Measurements from ENCODE around the gene TENT4B.

TENT4B gene

DNA sequence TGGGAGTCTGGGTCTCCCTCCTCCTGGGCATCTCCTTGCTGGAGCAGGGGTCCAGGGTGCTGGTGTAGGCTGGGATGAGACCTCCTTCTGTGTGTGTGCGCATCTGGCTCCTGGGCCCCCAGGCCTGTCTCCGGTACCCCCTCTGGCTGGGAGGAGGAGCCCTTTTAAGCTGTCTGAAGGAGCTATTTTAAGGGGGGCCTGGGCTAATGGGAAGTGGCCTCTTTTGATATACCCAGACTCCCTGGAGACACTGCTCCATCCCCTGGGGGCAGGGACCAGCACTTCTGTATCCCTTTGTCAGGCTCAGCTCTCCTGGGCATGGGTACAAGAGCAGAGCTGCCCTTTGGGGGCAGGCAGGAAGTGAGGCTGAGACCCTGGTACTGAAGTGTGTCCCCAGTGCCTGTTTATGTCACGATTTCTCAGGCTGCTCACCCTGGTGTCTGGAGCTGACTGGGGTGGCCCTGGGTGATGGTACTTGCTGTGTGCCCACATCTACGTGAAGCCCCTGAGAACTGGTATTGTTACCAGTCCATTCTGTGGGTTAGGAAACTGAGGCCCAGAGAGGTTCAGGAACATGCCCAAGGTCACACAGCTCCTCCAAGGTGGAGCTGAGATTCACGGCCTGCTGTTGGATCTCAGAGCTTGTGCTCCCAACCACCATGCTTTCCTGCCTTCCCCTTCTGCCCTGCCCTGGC lies 119.7 kb downstream of the TENT4B start:
- no peak for DNase-seq

- DNase-seq = no peak
Measured at GRCh38 chr16:50273382-50273690, 120.2 kb downstream of the TENT4B start.

GRCh38 chr16:50273888-50274325 lies 120.8 kb downstream of the TENT4B start:
- DNase-seq = no peak

DNA sequence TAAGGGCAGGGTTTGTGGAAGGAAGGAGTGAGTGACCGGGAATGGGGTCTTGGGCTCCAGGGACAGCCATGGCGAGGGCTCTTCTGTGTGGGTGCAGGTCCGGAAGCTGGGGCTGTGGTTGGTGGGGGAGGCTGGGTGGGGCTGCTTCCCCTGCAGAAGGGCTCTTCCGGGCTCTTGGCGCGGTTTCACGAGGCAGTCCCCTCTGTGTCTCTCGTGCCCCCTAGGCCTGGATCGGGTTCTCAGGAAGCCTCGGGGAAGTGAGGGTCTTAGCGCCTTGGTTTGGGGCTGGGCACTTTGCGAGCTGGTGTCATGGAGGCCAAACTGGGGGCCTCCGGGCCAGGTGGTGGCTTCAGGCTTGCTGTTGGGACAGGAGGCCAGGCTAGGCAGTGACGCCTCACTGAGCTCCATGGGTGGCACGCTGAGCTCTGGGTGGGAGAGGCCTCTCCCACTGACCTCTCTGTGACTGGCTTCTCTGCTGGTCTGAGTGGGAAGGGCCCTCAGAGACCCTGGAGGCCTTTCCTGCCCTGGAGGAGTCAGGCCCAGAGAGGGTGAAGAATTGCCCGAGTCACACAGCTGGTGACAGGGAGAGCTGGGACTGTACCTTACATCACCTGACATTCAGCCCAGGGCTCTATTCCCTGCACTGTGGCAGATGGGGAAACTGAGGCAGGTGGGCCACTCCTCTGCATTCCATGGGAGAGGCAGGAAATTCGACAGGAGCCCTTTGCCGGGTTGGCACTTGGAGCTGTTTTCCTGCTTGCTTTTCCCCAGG lies 121.4 kb downstream of the TENT4B start:
- DNase-seq = no peak

DNA sequence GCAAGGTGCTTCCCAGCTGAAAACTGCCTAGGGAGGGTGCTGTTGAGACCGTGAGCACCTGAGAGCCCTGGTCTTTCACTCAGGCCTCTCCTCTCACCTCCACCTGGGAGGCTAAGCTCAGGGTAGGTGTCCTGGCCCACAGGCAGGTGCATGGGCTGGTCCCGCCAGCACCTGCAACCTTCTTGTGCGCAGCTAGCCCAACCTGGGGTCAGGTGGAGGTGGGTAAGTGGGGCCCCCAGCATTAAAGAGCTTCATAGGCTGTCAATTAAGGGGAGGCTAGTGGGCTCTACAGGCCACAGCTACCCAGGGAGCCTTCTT lies 122.0 kb downstream of the TENT4B start:
- DNase-seq = no peak

DNA sequence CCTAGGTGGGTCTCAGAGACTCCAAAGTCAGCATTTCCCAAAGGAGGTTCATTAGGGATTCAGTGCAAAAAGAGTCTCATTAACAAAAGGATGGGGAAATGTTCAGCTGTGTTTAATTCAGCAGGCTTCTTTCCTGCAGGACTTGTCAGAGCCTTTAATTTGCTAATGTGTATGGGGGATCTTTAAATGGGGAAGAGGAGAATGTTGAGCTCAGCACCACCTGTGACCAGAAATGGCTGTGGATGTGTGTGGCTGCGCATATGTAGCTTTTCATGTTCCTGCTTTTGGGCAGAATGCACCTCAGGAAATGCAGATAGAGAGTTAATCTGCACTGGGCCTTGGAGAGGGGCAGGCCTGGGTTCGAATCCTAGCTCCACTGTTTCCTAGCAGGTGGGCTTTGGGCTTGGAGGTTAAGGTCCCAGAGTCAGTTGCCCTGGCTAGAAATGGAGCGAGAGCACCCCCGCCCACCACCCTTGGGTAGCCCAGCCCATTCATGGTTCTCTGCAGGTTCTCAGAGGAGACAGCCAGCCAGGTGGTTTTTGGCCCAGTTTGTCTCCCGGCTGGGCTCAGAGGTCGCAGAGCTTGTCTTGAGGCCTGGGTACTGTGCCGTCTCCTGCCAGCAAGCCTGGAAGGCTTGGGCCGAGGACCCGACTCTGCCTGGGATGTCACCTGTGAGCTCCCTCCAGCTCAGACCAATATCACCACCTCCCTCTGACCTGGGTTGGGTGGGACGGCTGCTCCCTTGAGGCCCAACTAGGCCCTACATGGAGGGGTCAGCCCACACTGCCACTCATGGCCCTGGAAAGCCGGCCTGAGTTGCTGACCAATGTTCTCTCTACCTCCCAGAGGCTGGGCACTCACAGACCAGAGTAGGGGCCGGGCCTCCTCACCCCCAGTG lies 122.6 kb downstream of the TENT4B start:
- DNase-seq = no peak

- no peak for DNase-seq
Measured at GRCh38 chr16:50276326-50276640, 123.2 kb downstream of the TENT4B start.

GRCh38 chr16:50276801-50277555 lies 123.9 kb downstream of the TENT4B start:
- DNase-seq = no peak

GRCh38 chr16:50278251-50278650 lies 125.1 kb downstream of the TENT4B start:
- no peak for DNase-seq

DNA sequence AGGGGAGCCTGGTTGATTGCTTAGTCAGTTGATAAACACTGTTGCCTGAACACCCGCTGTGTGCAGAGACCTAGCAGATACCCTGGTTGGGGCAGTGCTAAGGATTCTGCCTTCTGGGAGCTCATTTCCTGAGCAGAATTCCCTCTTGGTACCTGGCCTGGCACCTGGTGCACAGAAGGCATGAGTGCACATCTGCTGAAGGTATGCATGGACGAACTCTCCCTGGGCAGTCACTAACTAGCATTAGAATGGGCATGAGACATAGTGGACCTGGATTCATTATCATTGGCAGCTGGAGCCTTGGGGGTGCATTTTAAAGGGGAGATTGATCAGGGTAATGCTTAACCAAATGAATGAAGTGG lies 126.4 kb downstream of the TENT4B start:
- DNase-seq = no peak

GRCh38 chr16:50280932-50281331 lies 127.8 kb downstream of the TENT4B start:
- no peak for DNase-seq
